ENCODE results near the gene WNK1. TPM values are rescaled to one million over a fixed set of nuclear protein-coding genes. Genes with fewer than 3 reads are reported as not detected.

The WNK1 gene
- polyA plus RNA-seq, 1 donor from 2014 or later = 25.9 TPM

DNA sequence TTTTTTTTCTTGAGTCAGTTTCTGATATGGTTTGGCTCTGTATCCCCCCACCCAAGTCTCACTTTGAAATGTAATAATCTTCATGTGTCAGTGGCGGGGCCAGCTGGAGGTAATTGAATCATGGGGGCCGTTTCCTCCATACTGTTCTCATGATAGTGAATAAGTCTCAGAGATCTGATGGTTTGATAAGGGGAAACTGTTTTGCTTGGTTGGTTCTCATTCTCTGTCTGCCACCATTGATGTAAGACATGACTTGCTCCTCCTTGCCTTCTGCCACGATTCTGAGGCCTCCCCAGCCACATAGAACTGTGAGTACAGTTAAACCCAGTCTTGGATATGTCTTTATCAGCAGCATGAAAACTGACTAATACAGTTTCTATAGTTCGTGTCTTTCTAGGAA, 42.9 kb downstream of the WNK1 start:
- Histone ChIP-seq H3K79me2 (replicated peaks; ENCODE audit: insufficient read depth, low read length) (peaks cover 78% of the 10 kb centered on the region), H3K9ac (ENCODE audit: low read length) (no peak overlapping the region), H2AFZ (ENCODE audit: low read depth, low read length) (no peak overlapping the region), H3K27ac (ENCODE audit: low read length) (no peak overlapping the region), H4K20me1 (ENCODE audit: insufficient read depth) (no peaks in the 10 kb centered on the region), H3K36me3 (ENCODE audit: insufficient read depth, low read length) (no peaks in the 10 kb centered on the region), H3K27me3 (ENCODE audit: insufficient read depth, low read depth, low read length) (no peaks in the 10 kb centered on the region), H3F3A (ENCODE audit: insufficient read depth, low read length, poor library complexity, severe bottlenecking) (no peaks in the 10 kb centered on the region), H3K4me3 (ENCODE audit: low read length) (no peak overlapping the region), H3K4me2 (ENCODE audit: low read length) (no peak overlapping the region), H3K9me3 (ENCODE audit: low read length) (no peaks in the 10 kb centered on the region), H3K9me2 (ENCODE audit: insufficient read depth, low read length) (no peaks in the 10 kb centered on the region)
- no peak for TF ChIP-seq EP300 (conservative IDR thresholded peaks at IDR 0.05; ENCODE audit: poor library complexity, severe bottlenecking)
- TF ChIP-seq, protein P1, sequence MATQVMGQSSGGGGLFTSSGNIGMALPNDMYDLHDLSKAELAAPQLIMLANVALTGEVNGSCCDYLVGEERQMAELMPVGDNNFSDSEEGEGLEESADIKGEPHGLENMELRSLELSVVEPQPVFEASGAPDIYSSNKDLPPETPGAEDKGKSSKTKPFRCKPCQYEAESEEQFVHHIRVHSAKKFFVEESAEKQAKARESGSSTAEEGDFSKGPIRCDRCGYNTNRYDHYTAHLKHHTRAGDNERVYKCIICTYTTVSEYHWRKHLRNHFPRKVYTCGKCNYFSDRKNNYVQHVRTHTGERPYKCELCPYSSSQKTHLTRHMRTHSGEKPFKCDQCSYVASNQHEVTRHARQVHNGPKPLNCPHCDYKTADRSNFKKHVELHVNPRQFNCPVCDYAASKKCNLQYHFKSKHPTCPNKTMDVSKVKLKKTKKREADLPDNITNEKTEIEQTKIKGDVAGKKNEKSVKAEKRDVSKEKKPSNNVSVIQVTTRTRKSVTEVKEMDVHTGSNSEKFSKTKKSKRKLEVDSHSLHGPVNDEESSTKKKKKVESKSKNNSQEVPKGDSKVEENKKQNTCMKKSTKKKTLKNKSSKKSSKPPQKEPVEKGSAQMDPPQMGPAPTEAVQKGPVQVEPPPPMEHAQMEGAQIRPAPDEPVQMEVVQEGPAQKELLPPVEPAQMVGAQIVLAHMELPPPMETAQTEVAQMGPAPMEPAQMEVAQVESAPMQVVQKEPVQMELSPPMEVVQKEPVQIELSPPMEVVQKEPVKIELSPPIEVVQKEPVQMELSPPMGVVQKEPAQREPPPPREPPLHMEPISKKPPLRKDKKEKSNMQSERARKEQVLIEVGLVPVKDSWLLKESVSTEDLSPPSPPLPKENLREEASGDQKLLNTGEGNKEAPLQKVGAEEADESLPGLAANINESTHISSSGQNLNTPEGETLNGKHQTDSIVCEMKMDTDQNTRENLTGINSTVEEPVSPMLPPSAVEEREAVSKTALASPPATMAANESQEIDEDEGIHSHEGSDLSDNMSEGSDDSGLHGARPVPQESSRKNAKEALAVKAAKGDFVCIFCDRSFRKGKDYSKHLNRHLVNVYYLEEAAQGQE (IDR thresholded peaks at IDR 0.05; ENCODE audit: borderline replicate concordance) = no peak
- TF ChIP-seq MXI1 (conservative IDR thresholded peaks at IDR 0.05; ENCODE audit: poor library complexity, severe bottlenecking) = no peak
- no peak for TF ChIP-seq SMC3 (conservative IDR thresholded peaks at IDR 0.05; ENCODE audit: poor library complexity)
- TF ChIP-seq POLR2AphosphoS5 (IDR thresholded peaks at IDR 0.05) = no peak

DNA sequence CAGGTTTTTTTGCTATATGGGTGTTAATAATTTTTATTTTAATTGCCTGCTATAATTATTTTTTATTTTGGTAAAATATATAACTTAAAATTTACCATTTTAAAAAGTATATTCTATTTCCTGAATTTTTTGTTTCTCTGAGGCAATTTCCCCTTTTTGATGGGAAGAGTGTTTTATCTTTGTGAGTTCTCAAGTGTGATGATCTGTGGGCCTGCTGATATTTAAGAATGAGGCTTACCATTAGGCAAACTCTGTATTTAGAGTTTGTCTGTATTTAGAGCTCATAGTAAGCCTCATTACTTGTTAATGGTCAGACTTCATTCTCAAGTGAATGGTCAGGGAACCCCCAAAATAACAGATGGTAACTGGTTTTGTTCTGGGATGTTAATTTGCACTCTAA, 48.0 kb downstream of the WNK1 start:
- H3K9me3 ChIP-seq (ENCODE audit: low read length) = no peaks in the 10 kb centered on the region
- no peak overlapping the region for H3K4me2 ChIP-seq (ENCODE audit: low read length)
- no peak overlapping the region for H2AFZ ChIP-seq (ENCODE audit: low read depth, low read length)
- no peaks in the 10 kb centered on the region for H3K36me3 ChIP-seq (ENCODE audit: insufficient read depth, low read length)
- H3K9me2 ChIP-seq (ENCODE audit: insufficient read depth, low read length) = no peaks in the 10 kb centered on the region
- TF ChIP-seq MXI1 (conservative IDR thresholded peaks at IDR 0.05; ENCODE audit: poor library complexity, severe bottlenecking) (no peak), EP300 (conservative IDR thresholded peaks at IDR 0.05; ENCODE audit: poor library complexity, severe bottlenecking) (no peak), RAD21 (conservative IDR thresholded peaks at IDR 0.05) (no peak), TAF1 (IDR thresholded peaks at IDR 0.05; ENCODE audit: low read depth) (no peak), POLR2AphosphoS5 (IDR thresholded peaks at IDR 0.05) (no peak)
- TF ChIP-seq, protein P2, sequence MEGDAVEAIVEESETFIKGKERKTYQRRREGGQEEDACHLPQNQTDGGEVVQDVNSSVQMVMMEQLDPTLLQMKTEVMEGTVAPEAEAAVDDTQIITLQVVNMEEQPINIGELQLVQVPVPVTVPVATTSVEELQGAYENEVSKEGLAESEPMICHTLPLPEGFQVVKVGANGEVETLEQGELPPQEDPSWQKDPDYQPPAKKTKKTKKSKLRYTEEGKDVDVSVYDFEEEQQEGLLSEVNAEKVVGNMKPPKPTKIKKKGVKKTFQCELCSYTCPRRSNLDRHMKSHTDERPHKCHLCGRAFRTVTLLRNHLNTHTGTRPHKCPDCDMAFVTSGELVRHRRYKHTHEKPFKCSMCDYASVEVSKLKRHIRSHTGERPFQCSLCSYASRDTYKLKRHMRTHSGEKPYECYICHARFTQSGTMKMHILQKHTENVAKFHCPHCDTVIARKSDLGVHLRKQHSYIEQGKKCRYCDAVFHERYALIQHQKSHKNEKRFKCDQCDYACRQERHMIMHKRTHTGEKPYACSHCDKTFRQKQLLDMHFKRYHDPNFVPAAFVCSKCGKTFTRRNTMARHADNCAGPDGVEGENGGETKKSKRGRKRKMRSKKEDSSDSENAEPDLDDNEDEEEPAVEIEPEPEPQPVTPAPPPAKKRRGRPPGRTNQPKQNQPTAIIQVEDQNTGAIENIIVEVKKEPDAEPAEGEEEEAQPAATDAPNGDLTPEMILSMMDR (IDR thresholded peaks at IDR 0.05; ENCODE audit: poor library complexity, severe bottlenecking) = no peak
- TF ChIP-seq, protein P1 (IDR thresholded peaks at IDR 0.05; ENCODE audit: borderline replicate concordance) = no peak
- H3F3A ChIP-seq (ENCODE audit: insufficient read depth, low read length, poor library complexity, severe bottlenecking) = peaks cover 4% of the 10 kb centered on the region
- no peak overlapping the region for H3K9ac ChIP-seq (ENCODE audit: low read length)
- no peak overlapping the region for H3K27ac ChIP-seq (ENCODE audit: low read length)
- no peaks in the 10 kb centered on the region for H3K27me3 ChIP-seq (ENCODE audit: insufficient read depth, low read depth, low read length)
- no peak overlapping the region for H3K4me3 ChIP-seq (ENCODE audit: low read length)
- no peaks in the 10 kb centered on the region for H4K20me1 ChIP-seq (ENCODE audit: insufficient read depth)
- peaks cover 78% of the 10 kb centered on the region for H3K79me2 ChIP-seq (replicated peaks; ENCODE audit: insufficient read depth, low read length)
